ENCODE measurements around the gene TMEM181. TPM values are rescaled to one million over a fixed set of nuclear protein-coding genes. Genes with fewer than 3 reads are reported as not detected.

The TMEM181 gene
- total RNA-seq, 1 donor from 2014 or later, result 35.3 TPM

DNA sequence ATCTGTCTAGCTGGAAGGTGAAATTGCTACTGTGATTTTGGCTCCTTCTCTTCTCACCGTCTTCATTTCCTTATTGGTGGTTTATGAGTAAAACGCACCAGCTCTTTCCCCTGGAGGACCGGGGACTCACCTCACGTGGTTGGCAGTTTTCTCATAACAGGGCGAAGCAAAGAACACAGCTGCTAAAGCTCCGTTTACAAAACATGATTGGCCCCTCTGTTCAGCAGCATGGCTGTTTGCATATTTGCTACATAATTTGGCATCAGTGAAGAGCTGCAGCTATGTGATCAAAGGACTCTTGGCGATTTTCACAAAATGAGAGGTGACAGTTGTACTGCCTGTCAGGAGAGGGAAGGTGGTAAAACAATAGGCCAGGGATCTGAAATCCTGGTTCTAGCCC, 20.5 kb upstream of the TMEM181 start:
- TF ChIP-seq, protein P1, sequence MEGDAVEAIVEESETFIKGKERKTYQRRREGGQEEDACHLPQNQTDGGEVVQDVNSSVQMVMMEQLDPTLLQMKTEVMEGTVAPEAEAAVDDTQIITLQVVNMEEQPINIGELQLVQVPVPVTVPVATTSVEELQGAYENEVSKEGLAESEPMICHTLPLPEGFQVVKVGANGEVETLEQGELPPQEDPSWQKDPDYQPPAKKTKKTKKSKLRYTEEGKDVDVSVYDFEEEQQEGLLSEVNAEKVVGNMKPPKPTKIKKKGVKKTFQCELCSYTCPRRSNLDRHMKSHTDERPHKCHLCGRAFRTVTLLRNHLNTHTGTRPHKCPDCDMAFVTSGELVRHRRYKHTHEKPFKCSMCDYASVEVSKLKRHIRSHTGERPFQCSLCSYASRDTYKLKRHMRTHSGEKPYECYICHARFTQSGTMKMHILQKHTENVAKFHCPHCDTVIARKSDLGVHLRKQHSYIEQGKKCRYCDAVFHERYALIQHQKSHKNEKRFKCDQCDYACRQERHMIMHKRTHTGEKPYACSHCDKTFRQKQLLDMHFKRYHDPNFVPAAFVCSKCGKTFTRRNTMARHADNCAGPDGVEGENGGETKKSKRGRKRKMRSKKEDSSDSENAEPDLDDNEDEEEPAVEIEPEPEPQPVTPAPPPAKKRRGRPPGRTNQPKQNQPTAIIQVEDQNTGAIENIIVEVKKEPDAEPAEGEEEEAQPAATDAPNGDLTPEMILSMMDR (IDR thresholded peaks at IDR 0.05; ENCODE audit: insufficient read depth, low read length, severe bottlenecking), result no peak
- Histone ChIP-seq H3K36me3 (ENCODE audit: control insufficient read depth, insufficient read depth, low read length) (no peaks in the 10 kb centered on the region), H3K4me3 (ENCODE audit: low read depth, low read length) (no peak overlapping the region), H3K27me3 (ENCODE audit: control insufficient read depth, insufficient read depth, low read length) (peaks cover 2% of the 10 kb centered on the region)
- no peak for FAIRE-seq
- no peak for DNase-seq (ENCODE audit: low read depth)

DNA sequence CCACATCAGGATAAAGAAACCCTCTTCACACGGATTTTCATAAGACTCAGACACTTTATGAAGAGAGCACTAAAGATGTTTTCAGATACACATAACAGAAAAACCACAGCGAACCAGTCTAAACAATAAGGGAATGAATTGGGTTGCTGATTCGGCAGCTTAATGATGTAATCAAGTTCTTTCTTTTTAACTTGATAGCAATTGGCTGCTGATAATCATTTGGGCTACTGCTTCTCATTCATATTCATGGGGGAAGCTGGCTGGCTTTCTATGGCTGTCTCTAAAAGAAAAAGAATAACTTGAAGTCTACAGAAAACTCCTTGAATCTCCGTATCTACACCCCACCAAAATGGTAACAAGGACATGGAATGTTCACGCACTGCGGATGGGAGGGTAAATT, 20.0 kb upstream of the TMEM181 start:
- DNase-seq (ENCODE audit: low read depth), result no peak
- H3K27me3 ChIP-seq (ENCODE audit: control insufficient read depth, insufficient read depth, low read length), result peaks cover 2% of the 10 kb centered on the region
- no peaks in the 10 kb centered on the region for H3K36me3 ChIP-seq (ENCODE audit: control insufficient read depth, insufficient read depth, low read length)
- no peak overlapping the region for H3K4me3 ChIP-seq (ENCODE audit: low read depth, low read length)
- no peak for FAIRE-seq
- TF ChIP-seq, protein P1 (IDR thresholded peaks at IDR 0.05; ENCODE audit: insufficient read depth, low read length, severe bottlenecking), result no peak

DNA sequence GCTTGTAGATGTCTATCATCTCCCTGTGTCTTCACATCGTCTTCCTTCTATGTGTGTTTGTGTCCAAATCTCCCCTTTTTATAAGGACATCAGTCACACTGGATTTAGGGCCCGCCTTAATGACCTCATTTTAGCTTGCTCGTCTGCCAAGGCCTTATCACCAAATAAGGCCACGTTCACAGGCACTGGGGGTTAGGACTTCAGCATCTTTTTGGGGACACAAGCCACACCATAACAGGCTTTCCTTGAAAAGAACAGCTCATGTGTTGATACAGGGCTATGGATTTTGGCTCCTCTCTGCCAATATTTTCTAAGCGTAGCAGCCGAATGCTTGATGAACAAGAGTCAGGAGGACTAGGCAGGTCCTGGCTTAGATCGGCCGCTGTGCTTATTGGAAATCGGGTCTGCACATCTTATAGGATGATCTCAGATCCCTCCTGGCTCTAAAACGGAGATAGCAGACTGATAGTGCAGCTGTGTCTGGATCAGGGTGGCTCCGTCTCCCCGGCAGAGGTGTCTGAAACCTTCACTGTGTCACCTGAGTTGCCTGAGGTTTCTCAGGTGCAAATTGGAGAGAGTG, 16.2 kb upstream of the TMEM181 start:
- peak; percentile 83 for FAIRE-seq
- DNase-seq (ENCODE audit: low read depth), result no peak
- H3K4me3 ChIP-seq (ENCODE audit: low read depth, low read length), result no peak overlapping the region

DNA sequence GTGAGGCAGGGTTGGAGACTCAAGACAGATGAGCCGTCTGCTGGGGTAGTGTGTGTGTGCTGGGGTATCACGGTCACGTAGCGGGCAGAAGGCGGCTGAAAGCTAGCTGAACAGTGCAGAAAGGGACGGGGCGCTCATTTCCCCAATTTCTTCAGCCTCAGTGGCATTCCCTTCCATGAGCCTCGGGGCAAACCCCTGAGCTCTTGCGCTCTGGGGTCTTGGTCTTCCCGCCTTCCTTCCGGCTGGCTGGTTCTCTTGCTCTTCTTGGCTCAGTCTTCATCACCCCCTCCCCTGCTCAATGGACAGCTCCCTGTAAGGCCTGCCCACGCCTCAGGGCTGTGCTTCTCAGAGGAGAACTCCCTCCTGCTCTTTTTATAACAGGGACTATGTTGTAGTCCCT, 15.5 kb upstream of the TMEM181 start:
- no peak for DNase-seq (ENCODE audit: low read depth)
- TF ChIP-seq, protein P1 (IDR thresholded peaks at IDR 0.05; ENCODE audit: insufficient read depth, low read length, severe bottlenecking), result no peak
- FAIRE-seq, result no peak
- Histone ChIP-seq H3K36me3 (ENCODE audit: control insufficient read depth, insufficient read depth, low read length) (no peaks in the 10 kb centered on the region), H3K4me3 (ENCODE audit: low read depth, low read length) (no peak overlapping the region), H3K27me3 (ENCODE audit: control insufficient read depth, insufficient read depth, low read length) (no peaks in the 10 kb centered on the region)

More for the DNA sequence above, 16.2 kb upstream of the TMEM181 start:
- TF ChIP-seq, protein P1 (IDR thresholded peaks at IDR 0.05; ENCODE audit: insufficient read depth, low read length, severe bottlenecking), result no peak
- Histone ChIP-seq H3K36me3 (ENCODE audit: control insufficient read depth, insufficient read depth, low read length) (no peaks in the 10 kb centered on the region), H3K27me3 (ENCODE audit: control insufficient read depth, insufficient read depth, low read length) (no peaks in the 10 kb centered on the region)

DNA sequence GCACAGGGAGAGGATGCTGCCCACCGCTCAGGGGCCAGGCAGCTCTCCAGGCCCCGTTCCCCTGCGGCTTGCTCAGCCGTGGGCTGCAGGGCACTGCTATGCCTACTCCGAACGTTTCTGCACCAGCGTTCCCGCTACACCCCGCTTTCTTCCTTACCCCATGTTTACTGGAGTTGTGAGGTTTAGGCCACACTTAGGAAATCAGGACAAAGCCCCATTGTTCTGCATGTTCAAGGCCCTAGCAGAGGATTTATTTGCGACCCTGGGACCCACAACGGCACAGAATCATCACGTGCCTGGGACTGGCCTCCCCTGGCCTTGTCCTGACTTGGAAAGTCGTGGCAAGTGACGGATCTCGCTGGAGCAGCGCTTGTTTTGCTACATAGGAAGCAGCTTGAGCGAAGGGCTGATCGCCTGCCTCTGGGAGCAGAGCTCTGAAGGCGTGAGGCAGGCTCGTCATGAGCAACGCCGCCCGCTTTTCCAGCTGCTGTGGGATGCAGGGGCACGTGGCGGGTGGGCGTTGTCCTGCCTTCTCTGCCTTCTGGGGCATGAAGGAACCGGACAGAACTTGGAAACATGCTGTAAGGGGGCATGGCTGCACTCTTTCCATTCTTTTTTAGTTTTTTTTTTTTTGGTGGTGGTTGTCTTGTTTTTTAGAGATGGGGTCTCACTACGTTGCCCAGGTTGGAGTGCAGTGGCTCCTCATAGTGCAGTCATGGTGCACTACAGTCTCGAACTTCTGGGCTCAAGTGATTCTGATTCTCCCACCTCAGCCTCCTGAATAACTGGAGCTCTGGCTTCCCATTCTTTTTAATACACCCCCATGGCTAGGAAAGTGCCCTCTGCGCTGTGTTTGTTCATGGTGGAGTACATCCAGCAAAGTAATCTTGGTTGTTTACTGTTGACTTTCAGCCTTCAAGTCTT, 14.6 kb upstream of the TMEM181 start:
- TF ChIP-seq, protein P1 (IDR thresholded peaks at IDR 0.05; ENCODE audit: insufficient read depth, low read length, severe bottlenecking), result no peak
- no peaks in the 10 kb centered on the region for H3K27me3 ChIP-seq (ENCODE audit: control insufficient read depth, insufficient read depth, low read length)
- no peak for DNase-seq (ENCODE audit: low read depth)
- no peak for FAIRE-seq
- H3K36me3 ChIP-seq (ENCODE audit: control insufficient read depth, insufficient read depth, low read length), result no peaks in the 10 kb centered on the region
- H3K4me3 ChIP-seq (ENCODE audit: low read depth, low read length), result no peak overlapping the region
